Lung (tissue), 12 donors: ENCODE results near the gene ONECUT3. TPM values are rescaled to one million over a fixed set of nuclear protein-coding genes. Genes with fewer than 3 reads are reported as not detected.
"Not testable (repeated sequence)": the region's sequence is repeated elsewhere in the genome, so short reads cannot be mapped to it uniquely, and the experiment has no call there.

ENCODE experiments used
- ATAC-seq: fragments of 200-7000 bp; cut with Tn5 transposase; one replicate; pipeline ENCODE4 v1.9.1; 2020; ENCODE audit warnings: moderate number of reproducible peaks; ENCODE audit not compliant: insufficient read depth, low FRiP score
- DNase-seq, 3 donors: peaks; one replicate each; pipeline ENCODE4 v3.0.0-alpha.2; 2013 to 2017
- H3K27ac ChIP-seq, 2 donors: one replicate each; pipeline ENCODE4 v1.5.1; 2013; ENCODE audit warnings: mild to moderate bottlenecking in 2 of 2, moderate library complexity in 2 of 2, control low read depth in 1 of 2, inconsistent platforms in 1 of 2, low read depth in 1 of 2, low read length in 1 of 2
- H3K27me3 ChIP-seq, 3 donors: one replicate each; pipeline ENCODE4 v1.5.1; 2013; ENCODE audit warnings: low read length in 2 of 3; ENCODE audit not compliant: control insufficient read depth in 3 of 3, insufficient read depth in 3 of 3
- H3K36me3 ChIP-seq, 4 donors: one replicate each; pipeline ENCODE4 v1.5.1; 2013; ENCODE audit warnings: low read length in 4 of 4, mild to moderate bottlenecking in 1 of 4, moderate library complexity in 1 of 4; ENCODE audit not compliant: control insufficient read depth in 4 of 4, insufficient read depth in 4 of 4
- H3K4me1 ChIP-seq, 5 donors: one replicate each; pipeline ENCODE4 v1.5.1; 2013; ENCODE audit warnings: low read length in 5 of 5, mild to moderate bottlenecking in 2 of 5, moderate library complexity in 1 of 5; ENCODE audit not compliant: control insufficient read depth in 5 of 5, insufficient read depth in 5 of 5
- H3K4me3 ChIP-seq: one replicate; pipeline ENCODE4 v1.5.1; 2013; ENCODE audit warnings: mild to moderate bottlenecking, control low read depth, moderate library complexity
- H3K9ac ChIP-seq, 2 donors: one replicate each; pipeline ENCODE4 v1.5.1; 2013; ENCODE audit warnings: low read length in 2 of 2, control low read depth in 1 of 2; ENCODE audit not compliant: insufficient read depth in 1 of 2
- H3K9me3 ChIP-seq, 4 donors: one replicate each; pipeline ENCODE4 v1.5.1; 2013; ENCODE audit warnings: low read length in 3 of 4, mild to moderate bottlenecking in 1 of 4, moderate library complexity in 1 of 4; ENCODE audit not compliant: control insufficient read depth in 4 of 4, insufficient read depth in 3 of 4
- WGBS, 2 donors: extraction: QIAGEN DNeasy Blood & Tissue Kit; methylation state at CpG; one replicate each; pipeline ENCODE4 v1.1.7; 2013; 5-methylcytosine and 5-hydroxymethylcytosine counted together
- polyA plus RNA-seq, 2 donors: library from polyadenylated mRNA; stranded (reverse); fragments of 200-250 nt; gene quantifications; one replicate each; pipeline ENCODE4 v1.2.1, GENCODE V29; 2013
- total RNA-seq, 2 donors: library from RNA; depleted of rRNA in 1 of 2; stranded (reverse); fragments of >200 nt in 1 of 2; gene quantifications; one replicate each; pipeline ENCODE4 v1.2.1, GENCODE V29; 2014 to 2021
- TF ChIP-seq, protein P1 (sequence below): IDR thresholded peaks from 2 replicates; pipeline ENCODE4 v1.5.1; 2012; ENCODE audit warnings: mild to moderate bottlenecking; ENCODE audit errors: control extremely low read depth, extremely low read depth
- donor health status: control.
- donor health status: control.
- donor health status: Bipolar disorder and iron deficiency.
- donor health status: healthy.
- donor health status: DM: yes; HTN: yes; CAD: no.

The ONECUT3 gene
- total and polyA plus RNA-seq, 4 donors: not detected

- H3K27me3 ChIP-seq: peaks cover 3 to 14% (median 3%) of the 10 kb centered on the region in 3 donors
- TF ChIP-seq, protein P1, sequence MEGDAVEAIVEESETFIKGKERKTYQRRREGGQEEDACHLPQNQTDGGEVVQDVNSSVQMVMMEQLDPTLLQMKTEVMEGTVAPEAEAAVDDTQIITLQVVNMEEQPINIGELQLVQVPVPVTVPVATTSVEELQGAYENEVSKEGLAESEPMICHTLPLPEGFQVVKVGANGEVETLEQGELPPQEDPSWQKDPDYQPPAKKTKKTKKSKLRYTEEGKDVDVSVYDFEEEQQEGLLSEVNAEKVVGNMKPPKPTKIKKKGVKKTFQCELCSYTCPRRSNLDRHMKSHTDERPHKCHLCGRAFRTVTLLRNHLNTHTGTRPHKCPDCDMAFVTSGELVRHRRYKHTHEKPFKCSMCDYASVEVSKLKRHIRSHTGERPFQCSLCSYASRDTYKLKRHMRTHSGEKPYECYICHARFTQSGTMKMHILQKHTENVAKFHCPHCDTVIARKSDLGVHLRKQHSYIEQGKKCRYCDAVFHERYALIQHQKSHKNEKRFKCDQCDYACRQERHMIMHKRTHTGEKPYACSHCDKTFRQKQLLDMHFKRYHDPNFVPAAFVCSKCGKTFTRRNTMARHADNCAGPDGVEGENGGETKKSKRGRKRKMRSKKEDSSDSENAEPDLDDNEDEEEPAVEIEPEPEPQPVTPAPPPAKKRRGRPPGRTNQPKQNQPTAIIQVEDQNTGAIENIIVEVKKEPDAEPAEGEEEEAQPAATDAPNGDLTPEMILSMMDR: no peak
Observed at GRCh38 chr19:1791879-1792278, 38.6 kb downstream of the ONECUT3 start.

GRCh38 chr19:1794424-1795172, 41.3 kb downstream of the ONECUT3 start:
- Histone ChIP-seq H3K4me1 (peaks cover 0 to 4% (median 0%) of the 10 kb centered on the region in 5 donors), H3K27me3 (peaks cover 0 to 10% (median 3%) of the 10 kb centered on the region in 3 donors), H3K4me3 (no peak overlapping the region), H3K9ac (no peak overlapping the region), H3K36me3 (no peaks in the 10 kb centered on the region), H3K27ac (no peak overlapping the region), H3K9me3 (peaks cover 0 to 5% (median 0%) of the 10 kb centered on the region in 4 donors)
- DNase-seq (peak; percentile 35 to 62 (median 46)), ATAC-seq (no peak)
- 66 to 76% methylated on average over 20 of the region's 20 CpGs for WGBS, 2 donors
- TF ChIP-seq, protein P1: no peak

More at GRCh38 chr19:1791879-1792278, 38.6 kb downstream of the ONECUT3 start:
- Histone ChIP-seq H3K36me3 (no peaks in the 10 kb centered on the region), H3K9ac (no peak overlapping the region), H3K4me3 (no peak overlapping the region), H3K4me1 (peaks cover 0 to 6% (median 0%) of the 10 kb centered on the region in 5 donors), H3K27ac (no peak overlapping the region), H3K9me3 (peaks cover 0 to 8% (median 0%) of the 10 kb centered on the region in 4 donors)
- WGBS, 2 donors: 76 to 81% methylated on average over 14 of the region's 14 CpGs
- ATAC-seq (no peak), DNase-seq (no peak)

DNA sequence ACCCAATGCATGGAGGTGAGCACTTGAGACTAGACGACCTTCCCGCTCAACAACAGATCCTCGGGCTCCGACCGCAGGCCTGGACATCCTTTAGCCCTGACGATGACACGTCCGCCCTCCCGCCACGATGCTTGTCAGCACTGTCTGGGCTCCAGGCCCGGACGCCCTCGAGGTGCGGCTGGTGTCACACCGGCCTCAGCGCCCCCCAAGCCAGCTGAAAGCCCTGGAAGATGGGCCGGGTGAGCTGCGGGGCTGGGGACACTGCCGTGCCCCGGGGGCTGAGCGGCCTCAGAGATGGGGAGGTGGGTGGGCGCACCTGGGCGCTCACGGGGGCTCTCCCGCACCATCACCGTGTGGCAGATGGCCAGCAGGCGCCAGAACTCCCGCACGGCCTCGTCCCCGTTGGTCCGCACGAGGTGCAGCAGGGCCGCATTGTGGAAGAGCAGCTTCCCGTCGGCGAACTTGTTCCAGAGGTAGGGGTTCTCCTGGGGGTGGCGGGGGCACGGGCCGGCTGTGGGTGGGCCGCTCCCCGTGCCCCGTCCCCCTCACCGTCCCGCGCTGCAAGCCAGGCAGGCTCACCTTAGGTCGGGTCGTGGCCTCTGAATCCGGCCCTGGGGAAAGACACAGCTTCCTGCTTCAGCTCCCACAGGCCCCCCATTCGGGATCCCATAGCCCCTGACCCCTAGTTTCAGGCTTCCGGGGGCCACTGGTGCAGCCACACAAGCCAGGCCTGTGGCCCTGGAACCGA, 43.3 kb downstream of the ONECUT3 start:
- no peak for DNase-seq
- TF ChIP-seq, protein P1: no peak
- WGBS, 2 donors: 53 to 72% methylated on average over 52 of the region's 52 CpGs
- H3K9ac ChIP-seq: no peak overlapping the region
- no peak for ATAC-seq
- H3K27me3 ChIP-seq: peaks cover 0 to 4% (median 3%) of the 10 kb centered on the region in 3 donors
- H3K27ac ChIP-seq: no peak overlapping the region
- H3K9me3 ChIP-seq: peaks cover 0 to 2% (median 0%) of the 10 kb centered on the region in 4 donors
- H3K4me3 ChIP-seq: no peak overlapping the region
- no peaks in the 10 kb centered on the region for H3K36me3 ChIP-seq
- H3K4me1 ChIP-seq: peaks cover 0 to 4% (median 0%) of the 10 kb centered on the region in 5 donors

DNA sequence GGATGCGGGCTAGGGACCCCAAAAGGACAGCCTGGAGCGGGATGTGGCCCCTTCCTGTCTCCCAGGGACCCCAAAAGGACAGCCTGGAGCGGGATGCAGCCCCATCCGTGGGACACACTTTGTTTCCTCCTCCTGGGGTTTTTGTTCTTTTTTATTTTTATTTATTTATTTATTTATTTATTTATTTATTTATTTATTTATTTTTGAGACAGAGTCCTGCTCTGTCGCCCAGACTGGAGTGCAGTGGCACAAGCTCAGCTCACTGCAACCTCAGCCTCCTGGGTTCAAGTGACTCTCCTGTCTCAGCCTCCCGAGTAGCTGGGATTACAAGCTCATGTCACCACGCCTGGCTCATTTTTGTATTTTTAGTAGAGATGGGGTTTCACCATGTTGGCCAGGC, 44.0 kb downstream of the ONECUT3 start:
- H3K4me1 ChIP-seq, H3K9me3 ChIP-seq, DNase-seq, H3K9ac ChIP-seq, H3K27ac ChIP-seq, H3K4me3 ChIP-seq, H3K36me3 ChIP-seq, H3K27me3 ChIP-seq, ATAC-seq: not testable (repeated sequence)
- 85 to 90% methylated on average over 7 of the region's 7 CpGs for WGBS, 2 donors
